HUES64 (cell line): ENCODE data around the gene PLOD3.

ENCODE experiments used
- H3K27ac ChIP-seq: 2 replicates; pipeline ENCODE4 v1.7.0; 2013; ENCODE audit warnings: low read depth, low read length, inconsistent platforms
- H3K27me3 ChIP-seq: 2 replicates; pipeline ENCODE4 v1.6.1; 2013; ENCODE audit warnings: mild to moderate bottlenecking, low read length; ENCODE audit not compliant: insufficient read depth
- H3K36me3 ChIP-seq: 2 replicates; pipeline ENCODE4 v1.6.1; 2013; ENCODE audit warnings: mild to moderate bottlenecking, low read length; ENCODE audit not compliant: insufficient read depth
- H3K4me1 ChIP-seq: 2 replicates; pipeline ENCODE4 v1.6.1; 2013; ENCODE audit warnings: mild to moderate bottlenecking, low read length, moderate library complexity; ENCODE audit not compliant: insufficient read depth
- H3K4me3 ChIP-seq: 2 replicates; pipeline ENCODE4 v1.5.1; 2013; ENCODE audit warnings: mild to moderate bottlenecking, low read length, moderate library complexity
- H3K9ac ChIP-seq: 2 replicates; pipeline ENCODE4 v1.6.1; 2013; ENCODE audit warnings: mild to moderate bottlenecking, low read depth, low read length
- H3K9me3 ChIP-seq: 2 replicates; pipeline ENCODE4 v1.6.1; 2013; ENCODE audit warnings: low read depth, low read length; ENCODE audit not compliant: insufficient read depth
- WGBS: fragments of 150-250, 120-280 bp; methylation state at CpG from one replicate; pipeline ENCODE4 v1.1.7; 2013; ENCODE audit warnings: missing lambda C conversion rate; 5-methylcytosine and 5-hydroxymethylcytosine counted together

Gene PLOD3

GRCh38 chr7:101237206-101238067, 20.1 kb upstream of the PLOD3 start, which contains the start of gene CLDN15:
CLDN15 (minus strand) TSS chr7:101237802; CDS start chr7:101237581, 221 bp downstream.
- Histone ChIP-seq H3K9me3 (no peaks in the 10 kb centered on the region), H3K9ac (no peak within 1 kb of the TSS), H3K27ac (0 out of 2 replicates have a peak within 1 kb of the TSS, but pooled peaks have one; percentile 25), H3K27me3 (no peaks in the 10 kb centered on the region), H3K4me1 (peaks cover 8% of the 10 kb centered on the region), H3K36me3 (peaks cover 18% of the 10 kb centered on the region; the same call in 1 of the 2 replicates), H3K4me3 (no peak within 1 kb of the TSS)
- 81% methylated on average over 31 of the region's 31 CpGs for WGBS

- Histone ChIP-seq H3K9ac (no peak overlapping the region), H3K27ac (no peak overlapping the region), H3K27me3 (no peaks in the 10 kb centered on the region), H3K4me1 (peaks cover 15% of the 10 kb centered on the region), H3K4me3 (no peak overlapping the region), H3K36me3 (peaks cover 18% of the 10 kb centered on the region; the same call in 1 of the 2 replicates), H3K9me3 (no peaks in the 10 kb centered on the region)
- WGBS = 96% methylated on average over 21 of the region's 21 CpGs
Observed at GRCh38 chr7:101236292-101236835, 19.0 kb upstream of the PLOD3 start.

GRCh38 chr7:101235522-101235921, 18.1 kb upstream of the PLOD3 start:
- H3K27me3 ChIP-seq = no peaks in the 10 kb centered on the region
- no peak overlapping the region for H3K9ac ChIP-seq
- no peaks in the 10 kb centered on the region for H3K9me3 ChIP-seq
- H3K27ac ChIP-seq = no peak overlapping the region
- no peak overlapping the region for H3K4me3 ChIP-seq
- peaks cover 15% of the 10 kb centered on the region for H3K4me1 ChIP-seq
- WGBS = 95% methylated on average over 8 of the region's 9 CpGs
- H3K36me3 ChIP-seq = peaks cover 13% of the 10 kb centered on the region; the same call in 1 of the 2 replicates

GRCh38 chr7:101235050-101235449, 17.7 kb upstream of the PLOD3 start:
- 81% methylated on average over 11 of the region's 11 CpGs for WGBS
- H3K9ac ChIP-seq = no peak overlapping the region
- no peak overlapping the region for H3K4me3 ChIP-seq
- H3K36me3 ChIP-seq = peaks cover 9% of the 10 kb centered on the region; the same call in 1 of the 2 replicates
- no peaks in the 10 kb centered on the region for H3K9me3 ChIP-seq
- H3K27ac ChIP-seq = no peak overlapping the region
- H3K27me3 ChIP-seq = no peaks in the 10 kb centered on the region
- H3K4me1 ChIP-seq = peaks cover 15% of the 10 kb centered on the region

- peaks cover 15% of the 10 kb centered on the region for H3K4me1 ChIP-seq
- 88% methylated on average over 5 of the region's 5 CpGs for WGBS
Observed at GRCh38 chr7:101234636-101235035, 17.3 kb upstream of the PLOD3 start.

GRCh38 chr7:101233907-101234547, 16.6 kb upstream of the PLOD3 start:
- H3K9ac ChIP-seq = no peak overlapping the region
- H3K27ac ChIP-seq = no peak overlapping the region

More at GRCh38 chr7:101234636-101235035, 17.3 kb upstream of the PLOD3 start:
- Histone ChIP-seq H3K27me3 (no peaks in the 10 kb centered on the region), H3K4me3 (no peak overlapping the region), H3K9ac (no peak overlapping the region), H3K9me3 (no peaks in the 10 kb centered on the region), H3K36me3 (peaks cover 5% of the 10 kb centered on the region; the same call in 1 of the 2 replicates), H3K27ac (no peak overlapping the region)

GRCh38 chr7:101232141-101232850, 14.9 kb upstream of the PLOD3 start:
- H3K4me1 ChIP-seq = peaks cover 7% of the 10 kb centered on the region
- H3K9me3 ChIP-seq = no peaks in the 10 kb centered on the region
- no peaks in the 10 kb centered on the region for H3K27me3 ChIP-seq
- 3% methylated on average over 52 of the region's 52 CpGs for WGBS
- H3K4me3 ChIP-seq = peak overlapping the region; percentile 76
- peaks cover 5% of the 10 kb centered on the region for H3K36me3 ChIP-seq
- peak overlapping the region; percentile 73; the same call in 1 of the 2 replicates for H3K27ac ChIP-seq
- peak overlapping the region; percentile 68 for H3K9ac ChIP-seq

More at GRCh38 chr7:101233907-101234547, 16.6 kb upstream of the PLOD3 start:
- Histone ChIP-seq H3K36me3 (0 out of 2 replicates have a peak, but pooled peaks cover 3% of the 10 kb centered on the region), H3K9me3 (no peaks in the 10 kb centered on the region), H3K27me3 (no peaks in the 10 kb centered on the region), H3K4me1 (peaks cover 15% of the 10 kb centered on the region), H3K4me3 (no peak overlapping the region)
- WGBS = 87% methylated on average over 21 of the region's 21 CpGs

- H3K36me3 ChIP-seq = peaks cover 7% of the 10 kb centered on the region
- H3K9ac ChIP-seq = peak overlapping the region; percentile 68; the same call in 1 of the 2 replicates
- WGBS = 73% methylated on average over 7 of the region's 7 CpGs
- no peaks in the 10 kb centered on the region for H3K9me3 ChIP-seq
- peak overlapping the region; percentile 76 for H3K4me3 ChIP-seq
- no peak overlapping the region for H3K27ac ChIP-seq
- no peaks in the 10 kb centered on the region for H3K27me3 ChIP-seq
- peaks cover 7% of the 10 kb centered on the region for H3K4me1 ChIP-seq
Observed at GRCh38 chr7:101231644-101232043, 14.3 kb upstream of the PLOD3 start.

- H3K9me3 ChIP-seq = no peaks in the 10 kb centered on the region
- 92% methylated on average over 9 of the region's 9 CpGs for WGBS
- no peak overlapping the region for H3K27ac ChIP-seq
- peaks cover 4% of the 10 kb centered on the region for H3K4me1 ChIP-seq
- no peak overlapping the region for H3K4me3 ChIP-seq
- peaks cover 31% of the 10 kb centered on the region for H3K36me3 ChIP-seq
- no peaks in the 10 kb centered on the region for H3K27me3 ChIP-seq
- H3K9ac ChIP-seq = no peak overlapping the region
Observed at GRCh38 chr7:101226721-101227120, 9.3 kb upstream of the PLOD3 start.

GRCh38 chr7:101225650-101226049, 8.3 kb upstream of the PLOD3 start:
- Histone ChIP-seq H3K9me3 (no peaks in the 10 kb centered on the region), H3K4me1 (no peaks in the 10 kb centered on the region), H3K27me3 (no peaks in the 10 kb centered on the region), H3K27ac (no peak overlapping the region), H3K9ac (no peak overlapping the region), H3K4me3 (no peak overlapping the region), H3K36me3 (peaks cover 31% of the 10 kb centered on the region)
- WGBS = 95% methylated on average over 6 of the region's 6 CpGs
